Measurements from ENCODE around the gene IBA57. TPM values are rescaled to one million over a fixed set of nuclear protein-coding genes. Genes with fewer than 3 reads are reported as not detected.
"Not testable (repeated sequence)": the region's sequence is repeated elsewhere in the genome, so short reads cannot be mapped to it uniquely, and the experiment has no call there.

The IBA57 gene
- total RNA-seq, 3 donors from 2014 or later = 3.4 to 4.1 (median 3.9) TPM

DNA sequence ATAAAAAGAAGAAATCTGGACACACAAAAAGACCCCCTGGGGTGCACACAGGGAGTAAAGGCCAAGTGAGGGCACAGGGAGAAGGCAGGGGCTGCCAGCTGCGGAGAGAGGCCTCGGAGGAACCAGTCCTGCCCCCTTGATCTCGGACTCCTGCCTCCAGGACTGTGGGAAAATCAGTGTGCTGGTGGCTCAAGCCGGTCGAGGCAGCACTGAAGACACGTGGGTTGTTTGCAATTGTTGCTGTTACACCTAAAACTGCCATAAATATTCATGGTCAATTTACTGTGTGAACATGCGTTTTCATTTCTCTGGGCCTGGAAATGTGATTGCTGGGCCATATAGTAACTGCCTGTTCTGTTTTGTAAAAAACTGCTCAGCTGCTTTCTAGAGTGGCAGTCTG, 18.5 kb downstream of the IBA57 start:
- intact Hi-C loops (cut with DNase I; ENCODE audit: low total_unique reads) = no loop called here
- Histone ChIP-seq H3K36me3 (no peaks in the 10 kb centered on the region), H3K27ac (no peak overlapping the region), H3K4me1 (no peaks in the 10 kb centered on the region), H3K9me3 (no peaks in the 10 kb centered on the region), H3K4me3 (no peak overlapping the region), H3K27me3 (no peaks in the 10 kb centered on the region)
- TF ChIP-seq POLR2AphosphoS5 (IDR thresholded peaks at IDR 0.05) (no peak), POLR2A (IDR thresholded peaks at IDR 0.05) (no peak), CTCF (IDR thresholded peaks at IDR 0.05) (no peak)
- no peak for DNase-seq (ENCODE audit: low spot score in 2 of 2)

DNA sequence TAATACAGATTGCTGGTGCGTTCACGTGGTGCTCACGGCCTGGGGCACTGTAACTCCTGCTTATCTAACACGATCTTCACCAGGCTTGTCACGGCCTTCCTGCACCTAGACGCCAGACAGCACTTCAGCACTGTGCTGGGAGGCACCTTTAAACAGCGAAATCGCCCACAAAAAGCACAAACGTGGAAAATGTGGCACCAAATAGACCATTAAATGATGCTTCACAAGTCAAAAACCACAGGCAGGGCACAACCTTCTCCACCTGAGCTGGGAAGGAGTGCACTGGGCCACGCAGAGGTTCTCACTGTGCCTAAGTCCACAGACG, 20.0 kb downstream of the IBA57 start:
- no peak overlapping the region for H3K4me3 ChIP-seq
- TF ChIP-seq POLR2AphosphoS5 (IDR thresholded peaks at IDR 0.05) = no peak
- DNase-seq (ENCODE audit: low spot score in 2 of 2) = no peak
- no peaks in the 10 kb centered on the region for H3K4me1 ChIP-seq
- intact Hi-C loops (cut with DNase I; ENCODE audit: low total_unique reads) = no loop called here
- H3K27ac ChIP-seq = no peak overlapping the region
- no peaks in the 10 kb centered on the region for H3K9me3 ChIP-seq
- H3K27me3 ChIP-seq = no peaks in the 10 kb centered on the region
- no peaks in the 10 kb centered on the region for H3K36me3 ChIP-seq

DNA sequence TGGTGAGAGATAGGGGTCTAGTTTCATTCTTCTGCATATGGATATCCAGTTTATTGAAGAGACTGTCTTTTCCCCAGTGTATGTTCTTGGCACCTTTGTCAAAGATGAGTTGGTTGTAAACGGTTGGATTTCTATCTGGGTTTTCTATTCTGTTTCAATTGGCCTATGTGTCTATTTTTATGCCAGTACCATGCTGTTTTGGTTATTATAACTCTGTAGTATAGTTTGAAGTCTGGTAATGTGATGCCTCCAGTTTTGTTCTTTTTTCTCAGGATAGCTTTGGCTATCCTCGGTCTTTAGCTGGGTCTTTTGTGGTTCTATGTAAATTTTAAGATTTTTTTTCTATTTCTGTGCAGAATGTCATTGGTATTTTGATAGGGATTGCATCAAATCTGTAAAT, 22.6 kb downstream of the IBA57 start:
- H3K9me3 ChIP-seq; H3K4me3 ChIP-seq; H3K27me3 ChIP-seq; H3K36me3 ChIP-seq; H3K27ac ChIP-seq; intact Hi-C loops (cut with DNase I; ENCODE audit: low total_unique reads); H3K4me1 ChIP-seq; DNase-seq (ENCODE audit: low spot score in 2 of 2): not testable (repeated sequence)

DNA sequence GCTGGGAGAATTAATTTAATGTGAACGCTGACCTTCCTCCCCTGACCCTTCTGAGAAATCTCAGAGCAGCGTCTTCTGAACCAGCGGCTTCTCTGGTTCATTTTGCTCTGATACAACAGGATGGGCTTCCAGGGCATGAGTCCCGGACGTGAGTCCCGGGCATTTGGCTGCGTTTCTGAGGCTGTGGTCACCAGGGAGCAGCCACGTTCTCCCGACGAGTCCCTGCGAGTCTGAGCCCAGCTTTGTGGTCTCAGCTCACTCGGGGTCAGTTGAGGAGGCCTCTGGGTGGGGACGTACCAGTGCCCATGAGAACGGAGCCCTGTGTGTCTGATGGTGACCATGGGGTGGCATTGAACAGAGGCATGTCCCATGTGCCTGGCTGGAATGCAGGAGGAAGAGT, 24.6 kb downstream of the IBA57 start:
- Histone ChIP-seq H3K4me3 (no peak overlapping the region), H3K27me3 (no peaks in the 10 kb centered on the region), H3K9me3 (no peaks in the 10 kb centered on the region), H3K27ac (no peak overlapping the region), H3K4me1 (no peaks in the 10 kb centered on the region), H3K36me3 (no peaks in the 10 kb centered on the region)
- no peak for TF ChIP-seq POLR2AphosphoS5 (IDR thresholded peaks at IDR 0.05)
- TF ChIP-seq POLR2A (IDR thresholded peaks at IDR 0.05) = no peak
- no peak for TF ChIP-seq CTCF (IDR thresholded peaks at IDR 0.05)
- intact Hi-C loops (cut with DNase I; ENCODE audit: low total_unique reads) = no loop called here
- no peak for DNase-seq (ENCODE audit: low spot score in 2 of 2)

DNA sequence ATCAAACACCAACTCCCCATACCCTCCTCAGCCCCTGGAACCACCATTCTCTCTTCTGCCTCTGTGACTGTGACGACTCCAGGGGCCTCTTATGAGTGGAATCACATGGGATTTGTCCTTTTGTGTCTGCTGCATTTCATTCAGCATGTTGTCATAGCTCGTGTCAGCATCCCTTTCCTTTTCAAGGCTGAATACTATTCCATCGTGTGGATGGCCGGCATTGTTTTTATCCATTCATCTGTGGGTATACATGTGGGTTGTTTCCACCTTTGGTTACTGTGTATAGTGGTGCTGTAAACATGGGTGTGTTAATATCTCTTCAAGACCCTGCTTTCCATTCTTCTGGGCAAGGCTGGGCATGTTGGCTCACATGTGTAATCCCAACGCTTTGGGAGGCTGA, 25.2 kb downstream of the IBA57 start:
- TF ChIP-seq POLR2A (IDR thresholded peaks at IDR 0.05) = no peak
- no peak for TF ChIP-seq POLR2AphosphoS5 (IDR thresholded peaks at IDR 0.05)
- no peak for TF ChIP-seq CTCF (IDR thresholded peaks at IDR 0.05)
- no peak for DNase-seq (ENCODE audit: low spot score in 2 of 2)
- Histone ChIP-seq H3K27me3 (no peaks in the 10 kb centered on the region), H3K4me1 (no peaks in the 10 kb centered on the region), H3K36me3 (no peaks in the 10 kb centered on the region), H3K27ac (no peak overlapping the region), H3K4me3 (no peak overlapping the region), H3K9me3 (no peaks in the 10 kb centered on the region)
- intact Hi-C loops (cut with DNase I; ENCODE audit: low total_unique reads) = no loop called here

DNA sequence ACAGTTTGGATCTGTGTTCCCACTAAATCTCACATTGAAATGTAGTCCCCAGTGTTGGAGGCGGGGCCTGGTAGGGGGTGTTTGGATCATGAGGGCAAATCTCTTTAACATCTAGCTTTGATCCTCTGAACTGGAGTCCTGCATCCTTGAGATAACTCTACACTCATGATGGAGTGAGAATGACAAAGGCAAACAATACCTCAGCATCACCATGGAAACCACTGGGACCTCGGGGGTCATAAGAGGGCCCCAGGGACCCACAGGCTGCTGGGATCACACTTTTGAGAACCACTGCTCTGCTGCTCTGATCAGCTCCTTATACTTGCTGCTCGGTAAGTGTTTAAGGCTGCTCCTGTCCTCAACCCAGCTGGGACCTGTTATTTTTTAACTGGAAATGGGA, 28.8 kb downstream of the IBA57 start:
- no peak for TF ChIP-seq POLR2AphosphoS5 (IDR thresholded peaks at IDR 0.05)
- TF ChIP-seq CTCF (IDR thresholded peaks at IDR 0.05) = no peak
- no peak for TF ChIP-seq POLR2A (IDR thresholded peaks at IDR 0.05)
- Histone ChIP-seq H3K4me3 (no peak overlapping the region), H3K36me3 (no peaks in the 10 kb centered on the region), H3K9me3 (peaks cover 12% of the 10 kb centered on the region in 2 donors), H3K4me1 (no peaks in the 10 kb centered on the region), H3K27me3 (no peaks in the 10 kb centered on the region), H3K27ac (no peak overlapping the region)
- intact Hi-C loops (cut with DNase I; ENCODE audit: low total_unique reads) = no loop called here
- DNase-seq (ENCODE audit: low spot score in 2 of 2) = no peak
